Measurements from ENCODE around the gene POLR1G. TPM values are rescaled to one million over a fixed set of nuclear protein-coding genes. Genes with fewer than 3 reads are reported as not detected.
A peak's percentile ranks its signal among the peaks of the same experiment; 100 is the strongest.

Gene POLR1G
- total and polyA plus RNA-seq, 9 of the 15 experiments (the other 6 are each of a cell fraction or from before 2014, with no cell fraction given): 3.0 to 50.1 (median 27.4) TPM

- TF ChIP-seq RCOR1 (IDR thresholded peaks at IDR 0.05; ENCODE audit: borderline replicate concordance in 1 of 2, low read depth in 2 of 2, low read length in 2 of 2): peak in 1 of 2 experiments; percentile 98; a peak in 2 of 4 replicates
- no peak for TF ChIP-seq HSF4 (CRISPR knock-in tag; IDR thresholded peaks at IDR 0.05; ENCODE audit: borderline replicate concordance)
- no peak; the same call in 1 of the 2 replicates for TF ChIP-seq GATAD2B (IDR thresholded peaks at IDR 0.05; ENCODE audit: borderline replicate concordance)
- no peak for TF ChIP-seq FOXA3 (CRISPR knock-in tag; conservative IDR thresholded peaks at IDR 0.05 in 1 of 2, IDR thresholded peaks at IDR 0.05 in 1 of 2)
- TF ChIP-seq ZNF140 (CRISPR knock-in tag; IDR thresholded peaks at IDR 0.05): no peak
- TF ChIP-seq RBM39 (optimal IDR thresholded peaks at IDR 0.05; ENCODE audit: low read depth, low read length): peak; percentile 23
- TF ChIP-seq EHMT2 (IDR thresholded peaks at IDR 0.05): no peak
- peak; percentile 3 to 16; a peak in 1 of 4 replicates for TF ChIP-seq NRF1 (conservative IDR thresholded peaks at IDR 0.05 in 1 of 2, IDR thresholded peaks at IDR 0.05 in 1 of 2)
- 0 out of 2 replicates have a peak, but pooled peaks have one; percentile 6 for TF ChIP-seq XRCC5 (IDR thresholded peaks at IDR 0.05; ENCODE audit: low read depth, low read length)
- peak; percentile 92 for TF ChIP-seq RNF2 (IDR thresholded peaks at IDR 0.05)
- TF ChIP-seq RBM34 (IDR thresholded peaks at IDR 0.05; ENCODE audit: borderline replicate concordance, insufficient read depth, low read length): no peak
- peak; percentile 94 for TF ChIP-seq NFE2 (IDR thresholded peaks at IDR 0.05; ENCODE audit: low read depth)
- no peak for TF ChIP-seq CAMTA2 (CRISPR knock-in tag; conservative IDR thresholded peaks at IDR 0.05)
- no peak for TF ChIP-seq XRCC4 (IDR thresholded peaks at IDR 0.05; ENCODE audit: extremely low read depth, insufficient read depth, insufficient read length)
- no peak; the same call in none of the 2 replicates for TF ChIP-seq MEF2D (tag; conservative IDR thresholded peaks at IDR 0.05; ENCODE audit: low read depth)
- TF ChIP-seq SOX6 (IDR thresholded peaks at IDR 0.05): peak; percentile 67; the same call in 1 of the 2 replicates
- no peak for TF ChIP-seq TSC22D4 (tag; IDR thresholded peaks at IDR 0.05)
- peak; percentile 90 for TF ChIP-seq MEIS2 (IDR thresholded peaks at IDR 0.05; ENCODE audit: partially characterized antibody)
- no peak for TF ChIP-seq USF2 (CRISPR knock-in tag; IDR thresholded peaks at IDR 0.05)
- no peak for TF ChIP-seq ZNF79 (CRISPR knock-in tag; IDR thresholded peaks at IDR 0.05; ENCODE audit: low read depth)
- no peak for TF ChIP-seq HES1 (IDR thresholded peaks at IDR 0.05; ENCODE audit: low read depth)
- TF ChIP-seq ZNF511 (CRISPR knock-in tag; IDR thresholded peaks at IDR 0.05): peak; percentile 26; the same call in 1 of the 2 replicates
- TF ChIP-seq ZFP91 (CRISPR knock-in tag; IDR thresholded peaks at IDR 0.05): 0 out of 2 replicates have a peak, but pooled peaks have one; percentile 8
- no peak for TF ChIP-seq NR4A1 (CRISPR knock-in tag; IDR thresholded peaks at IDR 0.05)
- TF ChIP-seq NR4A1 (tag; IDR thresholded peaks at IDR 0.05): no peak
- no peak for TF ChIP-seq SMAD3 (CRISPR knock-in tag; conservative IDR thresholded peaks at IDR 0.05)
- TF ChIP-seq FOSL1 (tag; conservative IDR thresholded peaks at IDR 0.05): no peak; the same call in none of the 2 replicates
Observed at GRCh38 chr19:45442778-45443461, 36.5 kb downstream of the POLR1G start (continued).

All from K562 (cell line).